NCI-H128 (cell line): ENCODE results near the gene PCNX2.
"Not testable (repeated sequence)": the region's sequence is repeated elsewhere in the genome, so short reads cannot be mapped to it uniquely, and the experiment has no call there.

ENCODE experiments used
- DNase-seq: peaks from one replicate; lab custom pipeline; 2025; ENCODE audit not compliant: unreplicated experiment; lab: John Stamatoyannopoulos, UW

The PCNX2 gene

GRCh38 chr1:233024199-233024598 lies 271.3 kb downstream of the PCNX2 start:
- DNase-seq = no peak

GRCh38 chr1:233022246-233022645 lies 273.3 kb downstream of the PCNX2 start:
- DNase-seq = no peak

GRCh38 chr1:233020426-233020825 lies 275.1 kb downstream of the PCNX2 start:
- DNase-seq = no peak

GRCh38 chr1:233019778-233020325 lies 275.7 kb downstream of the PCNX2 start:
- DNase-seq = no peak

GRCh38 chr1:233019083-233019482 lies 276.4 kb downstream of the PCNX2 start:
- DNase-seq = no peak

- no peak for DNase-seq
These were observed 278.7 kb downstream of the PCNX2 start for GRCh38 chr1:233016798-233017197.

- DNase-seq = no peak
These were observed 279.6 kb downstream of the PCNX2 start for GRCh38 chr1:233015965-233016364.

- DNase-seq = no peak
These were observed 283.5 kb downstream of the PCNX2 start for GRCh38 chr1:233012021-233012420.

- DNase-seq = no peak
These were observed 285.4 kb downstream of the PCNX2 start for GRCh38 chr1:233010146-233010545.

GRCh38 chr1:233006541-233006973 lies 289.0 kb downstream of the PCNX2 start:
- DNase-seq = no peak

GRCh38 chr1:233006108-233006507 lies 289.4 kb downstream of the PCNX2 start:
- DNase-seq = no peak

GRCh38 chr1:233005703-233006102 lies 289.8 kb downstream of the PCNX2 start:
- DNase-seq = no peak

- DNase-seq = no peak
These were observed 290.4 kb downstream of the PCNX2 start for GRCh38 chr1:233005156-233005555.

- no peak for DNase-seq
These were observed 291.1 kb downstream of the PCNX2 start for GRCh38 chr1:233004451-233004850.

- DNase-seq = not testable (repeated sequence)
These were observed 291.9 kb downstream of the PCNX2 start for GRCh38 chr1:233003638-233004037.

GRCh38 chr1:232999956-233000625 lies 295.4 kb downstream of the PCNX2 start:
- DNase-seq = no peak

GRCh38 chr1:232998646-232999045 lies 296.9 kb downstream of the PCNX2 start:
- DNase-seq = no peak

GRCh38 chr1:232998138-232998537 lies 297.4 kb downstream of the PCNX2 start:
- no peak for DNase-seq

GRCh38 chr1:232996143-232996542 lies 299.4 kb downstream of the PCNX2 start:
- no peak for DNase-seq

GRCh38 chr1:232995189-232995588 lies 300.3 kb downstream of the PCNX2 start:
- DNase-seq = no peak

- no peak for DNase-seq
These were observed 302.0 kb downstream of the PCNX2 start for GRCh38 chr1:232993555-232993954.

GRCh38 chr1:232992227-232992626 lies 303.3 kb downstream of the PCNX2 start:
- DNase-seq = no peak

- DNase-seq = no peak
These were observed 304.3 kb downstream of the PCNX2 start for GRCh38 chr1:232991238-232991637.
